Type B pancreatic cell (in vitro differentiated cells): ENCODE measurements around the gene STK32B. TPM values are rescaled to one million over a fixed set of nuclear protein-coding genes. Genes with fewer than 3 reads are reported as not detected.

Experiments
- DNase-seq: peaks from one replicate; pipeline ENCODE4 v3.0.0; 2021; ENCODE audit warnings: mixed read lengths; ENCODE audit not compliant: unreplicated experiment; ENCODE audit errors: extremely low spot score
- H3K27ac Mint-ChIP-seq: 2 replicates; pipeline ENCODE4 v1.8.0; 2021; ENCODE audit warnings: mild to moderate bottlenecking, mixed read lengths
- H3K27me3 Mint-ChIP-seq: 2 replicates; pipeline ENCODE4 v1.8.0; 2021; ENCODE audit warnings: mixed read lengths
- H3K36me3 Mint-ChIP-seq: 2 replicates; pipeline ENCODE4 v1.8.0; 2021; ENCODE audit warnings: mixed read lengths
- H3K4me1 Mint-ChIP-seq: one replicate; pipeline ENCODE4 v1.8.0; 2021; ENCODE audit warnings: mixed read lengths; ENCODE audit not compliant: unreplicated experiment
- H3K4me3 Mint-ChIP-seq: 2 replicates; pipeline ENCODE4 v1.8.0; 2021; ENCODE audit warnings: mild to moderate bottlenecking, mixed read lengths
- H3K9me3 Mint-ChIP-seq: 2 replicates; pipeline ENCODE4 v1.8.0; 2021; ENCODE audit warnings: mixed read lengths
- CTCF ChIP-seq: fragments of 200-600 bp; sonication (generic); conservative IDR thresholded peaks from 2 replicates; pipeline ENCODE4 v1.5.0; 2021; ENCODE audit warnings: antibody characterized with exemption, mild to moderate bottlenecking
- total RNA-seq: library from RNA; stranded (reverse); gene quantifications from 2 replicates; pipeline ENCODE4 v1.2.1, GENCODE V29; 2021; ENCODE audit warnings: low replicate concordance

The STK32B gene
- total RNA-seq, 1 donor from 2014 or later, result 3.0 TPM

GRCh38 chr4:5300283-5300682, 249.0 kb downstream of the STK32B start:
- Mint-ChIP-seq H3K36me3 (no peaks in the 10 kb centered on the region), H3K27ac (no peak overlapping the region), H3K4me3 (no peak overlapping the region), H3K27me3 (peaks cover 30% of the 10 kb centered on the region), H3K4me1 (no peaks in the 10 kb centered on the region), H3K9me3 (no peaks in the 10 kb centered on the region)
- TF ChIP-seq CTCF, result no peak
- DNase-seq, result no peak

- TF ChIP-seq CTCF, result no peak
- no peaks in the 10 kb centered on the region for H3K9me3 Mint-ChIP-seq
- DNase-seq, result no peak
- H3K27me3 Mint-ChIP-seq, result peaks cover 15% of the 10 kb centered on the region
- H3K36me3 Mint-ChIP-seq, result no peaks in the 10 kb centered on the region
- no peak overlapping the region for H3K27ac Mint-ChIP-seq
- H3K4me3 Mint-ChIP-seq, result no peak overlapping the region
- H3K4me1 Mint-ChIP-seq, result no peaks in the 10 kb centered on the region
Measured at GRCh38 chr4:5307928-5308327, 256.6 kb downstream of the STK32B start.

- TF ChIP-seq CTCF, result no peak
- H3K9me3 Mint-ChIP-seq, result no peaks in the 10 kb centered on the region
- H3K36me3 Mint-ChIP-seq, result no peaks in the 10 kb centered on the region
- no peak for DNase-seq
- no peak overlapping the region for H3K4me3 Mint-ChIP-seq
- no peaks in the 10 kb centered on the region for H3K4me1 Mint-ChIP-seq
- H3K27ac Mint-ChIP-seq, result no peak overlapping the region
- peaks cover 5% of the 10 kb centered on the region for H3K27me3 Mint-ChIP-seq
Measured at GRCh38 chr4:5322321-5322720, 271.0 kb downstream of the STK32B start.

- Mint-ChIP-seq H3K36me3 (no peaks in the 10 kb centered on the region), H3K4me1 (no peaks in the 10 kb centered on the region), H3K9me3 (no peaks in the 10 kb centered on the region), H3K4me3 (no peak overlapping the region), H3K27ac (no peak overlapping the region), H3K27me3 (peaks cover 2% of the 10 kb centered on the region)
- TF ChIP-seq CTCF, result no peak
- no peak for DNase-seq
Measured at GRCh38 chr4:5330339-5330989, 279.2 kb downstream of the STK32B start.

- no peaks in the 10 kb centered on the region for H3K36me3 Mint-ChIP-seq
- no peak for TF ChIP-seq CTCF
Measured at GRCh38 chr4:5337731-5338130, 286.5 kb downstream of the STK32B start.

More at GRCh38 chr4:5337731-5338130, 286.5 kb downstream of the STK32B start:
- peaks cover 17% of the 10 kb centered on the region for H3K27me3 Mint-ChIP-seq
- DNase-seq, result no peak
- no peak overlapping the region for H3K4me3 Mint-ChIP-seq
- H3K27ac Mint-ChIP-seq, result no peak overlapping the region
- no peaks in the 10 kb centered on the region for H3K4me1 Mint-ChIP-seq
- H3K9me3 Mint-ChIP-seq, result peaks cover 4% of the 10 kb centered on the region
